SK-N-SH treated with all-trans-retinoic acid at 6 μM for 48 hours (cell line): Measurements from ENCODE around the gene CLSTN2.

Source experiments
- ARNTL ChIP-seq: fragments of 450-650 bp; formaldehyde crosslinking; IDR thresholded peaks from 2 replicates; pipeline ENCODE4 v1.5.0; 2020; ENCODE audit warnings: low read depth, mild to moderate bottlenecking, moderate library complexity, borderline replicate concordance
- BACH2 ChIP-seq: fragments of 250-450 bp; sonication (Bioruptor Pico); IDR thresholded peaks from 2 replicates; pipeline ENCODE4 v1.9.0; 2021; ENCODE audit warnings: mild to moderate bottlenecking, borderline replicate concordance
- CREB5 ChIP-seq: fragments of 250-450 bp; sonication (Bioruptor Pico); IDR thresholded peaks from 2 replicates; pipeline ENCODE4 v1.5.1; 2020; ENCODE audit warnings: low read depth, mild to moderate bottlenecking, moderate library complexity
- ESRRG ChIP-seq: fragments of 250-450 bp; sonication (Bioruptor Pico); IDR thresholded peaks from 2 replicates; pipeline ENCODE4 v1.6.1; 2021; ENCODE audit warnings: mild to moderate bottlenecking
- GLIS3 ChIP-seq: fragments of 250-450 bp; sonication (Bioruptor Pico); IDR thresholded peaks from 2 replicates; pipeline ENCODE4 v1.5.0; 2020; ENCODE audit warnings: mild to moderate bottlenecking, moderate library complexity
- ISL1 ChIP-seq: fragments of 250-450 bp; sonication (Bioruptor Pico); IDR thresholded peaks from 2 replicates; pipeline ENCODE4 v2.1.2; 2022; ENCODE audit warnings: mild to moderate bottlenecking, moderate library complexity
- PATZ1 ChIP-seq: fragments of 250-450 bp; sonication (Bioruptor Pico); IDR thresholded peaks from 2 replicates; pipeline ENCODE4 v1.8.0; 2020; ENCODE audit warnings: mild to moderate bottlenecking, moderate library complexity, borderline replicate concordance
- PPARA ChIP-seq: fragments of 250-450 bp; sonication (Bioruptor Pico); IDR thresholded peaks from 2 replicates; pipeline ENCODE4 v1.5.0; 2020; ENCODE audit warnings: mild to moderate bottlenecking, borderline replicate concordance
- TSHZ2 ChIP-seq: fragments of 250-450 bp; sonication (Bioruptor Pico); IDR thresholded peaks from 2 replicates; pipeline ENCODE4 v1.5.0; 2020; ENCODE audit warnings: mild to moderate bottlenecking, moderate library complexity
- ZNF565 ChIP-seq: fragments of 450-650 bp; formaldehyde crosslinking; conservative IDR thresholded peaks from 2 replicates; pipeline ENCODE4 v1.5.0; 2020; ENCODE audit warnings: low read depth, mild to moderate bottlenecking, moderate library complexity
- ZNF70 ChIP-seq: fragments of 450-650 bp; formaldehyde crosslinking; IDR thresholded peaks from 2 replicates; pipeline ENCODE4 v1.5.0; 2020; ENCODE audit warnings: mild to moderate bottlenecking, moderate library complexity

- TF ChIP-seq CREB5 (CRISPR knock-in tag), result no peak
- TF ChIP-seq GLIS3, result no peak
- TF ChIP-seq ZNF565 (CRISPR knock-in tag), result no peak
- TF ChIP-seq PATZ1 (CRISPR knock-in tag), result no peak
- TF ChIP-seq BACH2, result no peak
- no peak for TF ChIP-seq ZNF70 (CRISPR knock-in tag)
- TF ChIP-seq PPARA, result no peak
- TF ChIP-seq ESRRG (CRISPR knock-in tag), result no peak
- no peak for TF ChIP-seq ISL1 (CRISPR knock-in tag)
- TF ChIP-seq ARNTL (CRISPR knock-in tag), result no peak
- TF ChIP-seq TSHZ2 (CRISPR knock-in tag), result no peak
Observed at GRCh38 chr3:140004271-140004670, 69.3 kb downstream of the CLSTN2 start.
